Kidney (tissue), 14 donors: ENCODE results near the gene OR6Q1. TPM values are rescaled to one million over a fixed set of nuclear protein-coding genes. Genes with fewer than 3 reads are reported as not detected.

ENCODE experiments used
- DNase-seq, 5 donors: peaks; one replicate each; pipeline ENCODE4 v3.0.0-alpha.2; 2013 to 2020
- FAIRE-seq: peaks from 2 replicates; lab custom pipeline; 2012; peaks lifted over from hg19 to GRCh38; lab: Jason Lieb, UNC
- H3K27ac ChIP-seq, 2 donors: one replicate each; pipeline ENCODE4 v1.7.0; 2013; ENCODE audit warnings: low read depth in 2 of 2, low read length in 2 of 2, inconsistent platforms in 1 of 2
- H3K27me3 ChIP-seq: one replicate; pipeline ENCODE4 v1.7.1; 2013; ENCODE audit warnings: low read length, inconsistent platforms; ENCODE audit not compliant: control insufficient read depth, insufficient read depth
- H3K36me3 ChIP-seq, 3 donors: one replicate each; pipeline versions ENCODE4 v1.7.0 to v1.7.1; 2013; ENCODE audit warnings: low read length in 3 of 3, control low read depth in 1 of 3, inconsistent platforms in 1 of 3; ENCODE audit not compliant: insufficient read depth in 3 of 3, control insufficient read depth in 2 of 3
- H3K4me1 ChIP-seq, 3 donors: one replicate each; pipeline versions ENCODE4 v1.7.0 to v1.7.1; 2013; ENCODE audit warnings: low read length in 3 of 3, inconsistent platforms in 1 of 3, low read depth in 1 of 3; ENCODE audit not compliant: control insufficient read depth in 2 of 3, insufficient read depth in 2 of 3
- H3K4me3 ChIP-seq, 3 donors: one replicate each; pipeline versions ENCODE4 v1.7.0 to v1.8.1; 2013; ENCODE audit warnings: low read length in 3 of 3, control low read depth in 1 of 3, inconsistent platforms in 1 of 3
- H3K9ac ChIP-seq, 3 donors: one replicate each; pipeline versions ENCODE4 v1.7.0 to v1.7.1; 2013; ENCODE audit warnings: low read length in 3 of 3, control low read depth in 1 of 3, inconsistent platforms in 1 of 3
- H3K9me3 ChIP-seq, 3 donors: one replicate each; pipeline versions ENCODE4 v1.7.0 to v1.7.1; 2013; ENCODE audit warnings: low read length in 3 of 3, control low read depth in 1 of 3, inconsistent platforms in 1 of 3; ENCODE audit not compliant: control insufficient read depth in 2 of 3, insufficient read depth in 1 of 3
- intact Hi-C: fragments of 100-400 bp; cut with DNase I; formaldehyde crosslinking; loops from one replicate; pipeline ENCODE4 v1.11.1; 2022
- polyA plus RNA-seq: library from polyadenylated mRNA; stranded (reverse); fragments of 350-450 nt; fragmentation: Illumina TruSeq; extraction: RNeasy Lipid Tissue Mini Kit (QIAGEN cat#74804); gene quantifications from one replicate; pipeline ENCODE4 v1.2.3, GENCODE V29; 2014; ENCODE audit warnings: low read depth, low replicate concordance; ENCODE audit not compliant: insufficient read depth
- total RNA-seq: library from RNA; stranded (reverse); fragmentation: NEBNext Ultra II Directional; extraction: Animal tissue kit (Norgen Biotek cat#: 25700); gene quantifications from one replicate; pipeline ENCODE4 v1.2.1, GENCODE V29; 2021
- TF ChIP-seq, protein P1 (sequence below): IDR thresholded peaks from 3 replicates; pipeline ENCODE4 v1.5.1; 2012; ENCODE audit warnings: mild to moderate bottlenecking, moderate library complexity, borderline replicate concordance; ENCODE audit not compliant: insufficient read depth; ENCODE audit errors: extremely low read depth
- donor health status: control.
- donor health status: control.
- donor health status: control.
- donor health status: control.
- donor health status: control.
- donor health status: DM: yes; HTN: yes; CAD: no.
- donor health status: Normal renal cell carcinoma (clear cell type).

The OR6Q1 gene
- total and polyA plus RNA-seq, 2 donors from 2014 or later = not detected

GRCh38 chr11:58034471-58034870 is 3.7 kb downstream of the OR6Q1 start:
- H3K27me3 ChIP-seq = no peaks in the 10 kb centered on the region
- FAIRE-seq (no peak), DNase-seq (no peak)
- intact Hi-C loops = no loop called here
- peaks cover 0 to 9% (median 0%) of the 10 kb centered on the region in 3 donors for H3K9me3 ChIP-seq
- no peak overlapping the region for H3K4me3 ChIP-seq
- TF ChIP-seq, protein P1, sequence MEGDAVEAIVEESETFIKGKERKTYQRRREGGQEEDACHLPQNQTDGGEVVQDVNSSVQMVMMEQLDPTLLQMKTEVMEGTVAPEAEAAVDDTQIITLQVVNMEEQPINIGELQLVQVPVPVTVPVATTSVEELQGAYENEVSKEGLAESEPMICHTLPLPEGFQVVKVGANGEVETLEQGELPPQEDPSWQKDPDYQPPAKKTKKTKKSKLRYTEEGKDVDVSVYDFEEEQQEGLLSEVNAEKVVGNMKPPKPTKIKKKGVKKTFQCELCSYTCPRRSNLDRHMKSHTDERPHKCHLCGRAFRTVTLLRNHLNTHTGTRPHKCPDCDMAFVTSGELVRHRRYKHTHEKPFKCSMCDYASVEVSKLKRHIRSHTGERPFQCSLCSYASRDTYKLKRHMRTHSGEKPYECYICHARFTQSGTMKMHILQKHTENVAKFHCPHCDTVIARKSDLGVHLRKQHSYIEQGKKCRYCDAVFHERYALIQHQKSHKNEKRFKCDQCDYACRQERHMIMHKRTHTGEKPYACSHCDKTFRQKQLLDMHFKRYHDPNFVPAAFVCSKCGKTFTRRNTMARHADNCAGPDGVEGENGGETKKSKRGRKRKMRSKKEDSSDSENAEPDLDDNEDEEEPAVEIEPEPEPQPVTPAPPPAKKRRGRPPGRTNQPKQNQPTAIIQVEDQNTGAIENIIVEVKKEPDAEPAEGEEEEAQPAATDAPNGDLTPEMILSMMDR = no peak
- no peaks in the 10 kb centered on the region for H3K36me3 ChIP-seq
- peaks cover 0 to 8% (median 0%) of the 10 kb centered on the region in 3 donors for H3K4me1 ChIP-seq
- H3K9ac ChIP-seq = no peak overlapping the region
- no peak overlapping the region for H3K27ac ChIP-seq

GRCh38 chr11:58039589-58039988 is 8.8 kb downstream of the OR6Q1 start:
- H3K4me3 ChIP-seq = no peak overlapping the region
- H3K9ac ChIP-seq = no peak overlapping the region
- no peaks in the 10 kb centered on the region for H3K27me3 ChIP-seq
- DNase-seq (no peak), FAIRE-seq (no peak)
- intact Hi-C loops = no loop called here
- TF ChIP-seq, protein P1 = no peak
- H3K27ac ChIP-seq = no peak overlapping the region
- no peaks in the 10 kb centered on the region for H3K36me3 ChIP-seq
- no peaks in the 10 kb centered on the region for H3K4me1 ChIP-seq
- peaks cover 0 to 9% (median 0%) of the 10 kb centered on the region in 3 donors for H3K9me3 ChIP-seq

- intact Hi-C loops = no loop called here
These were observed 12.6 kb downstream of the OR6Q1 start for GRCh38 chr11:58043379-58043778.

More at GRCh38 chr11:58043379-58043778, 12.6 kb downstream of the OR6Q1 start:
- Histone ChIP-seq H3K4me3 (no peak overlapping the region), H3K9ac (no peak overlapping the region), H3K4me1 (no peaks in the 10 kb centered on the region), H3K9me3 (no peaks in the 10 kb centered on the region), H3K36me3 (no peaks in the 10 kb centered on the region), H3K27ac (no peak overlapping the region), H3K27me3 (no peaks in the 10 kb centered on the region)
- TF ChIP-seq, protein P1 = no peak
- no peak for DNase-seq
- FAIRE-seq = no peak
